Stimulated activated CD4-positive, alpha-beta T cell treated with anti-CD3 and anti-CD28 coated beads, Interleukin-4, amount 100 ng/mL, for 24 hours (primary cell): Measurements from ENCODE around the gene FAIM.
"Not testable (repeated sequence)": the region's sequence is repeated elsewhere in the genome, so short reads cannot be mapped to it uniquely, and the experiment has no call there.

Experiments
- DNase-seq: peaks from one replicate; pipeline ENCODE4 v3.0.0-alpha.2; 2020

FAIM gene

GRCh38 chr3:138604106-138604595, 4.4 kb upstream of the FAIM start:
- not testable (repeated sequence) for DNase-seq

- DNase-seq, result no peak
Measured at GRCh38 chr3:138609898-138610266, 1.3 kb downstream of the FAIM start.

- no peak for DNase-seq
Measured at GRCh38 chr3:138615462-138615861, 6.9 kb downstream of the FAIM start.

GRCh38 chr3:138620431-138620830, 11.9 kb downstream of the FAIM start:
- no peak for DNase-seq

- no peak for DNase-seq
Measured at GRCh38 chr3:138624518-138624917, 15.9 kb downstream of the FAIM start.

- no peak for DNase-seq
Measured at GRCh38 chr3:138625707-138626365, 17.3 kb downstream of the FAIM start.

- no peak for DNase-seq
Measured at GRCh38 chr3:138629526-138629925, 21.0 kb downstream of the FAIM start.

GRCh38 chr3:138638641-138639040, 30.1 kb downstream of the FAIM start:
- no peak for DNase-seq

GRCh38 chr3:138640537-138640936, 32.0 kb downstream of the FAIM start:
- DNase-seq, result no peak

- no peak for DNase-seq
Measured at GRCh38 chr3:138642226-138642926, 33.8 kb downstream of the FAIM start.

GRCh38 chr3:138642927-138643253, 34.3 kb downstream of the FAIM start:
- DNase-seq, result no peak

- DNase-seq, result no peak
Measured at GRCh38 chr3:138646008-138646407, 37.4 kb downstream of the FAIM start.

- DNase-seq, result no peak
Measured at GRCh38 chr3:138646513-138646912, 37.9 kb downstream of the FAIM start.

GRCh38 chr3:138649134-138649533, 40.6 kb downstream of the FAIM start:
- DNase-seq, result no peak

GRCh38 chr3:138653567-138653966, 45.0 kb downstream of the FAIM start:
- DNase-seq, result no peak

- DNase-seq, result no peak
Measured at GRCh38 chr3:138657508-138657907, 48.9 kb downstream of the FAIM start.

GRCh38 chr3:138668107-138668506, 59.5 kb downstream of the FAIM start:
- DNase-seq, result no peak

- no peak for DNase-seq
Measured at GRCh38 chr3:138670407-138670806, 61.8 kb downstream of the FAIM start.

GRCh38 chr3:138673641-138674530, 65.3 kb downstream of the FAIM start:
- DNase-seq, result no peak

- no peak for DNase-seq
Measured at GRCh38 chr3:138675393-138675792, 66.8 kb downstream of the FAIM start.

- DNase-seq, result no peak
Measured at GRCh38 chr3:138678086-138678485, 69.5 kb downstream of the FAIM start.

GRCh38 chr3:138678874-138679392, 70.4 kb downstream of the FAIM start:
- DNase-seq, result no peak

- not testable (repeated sequence) for DNase-seq
Measured at GRCh38 chr3:138680974-138681373, 72.4 kb downstream of the FAIM start.
